ENCODE results near the gene BAZ2B.
A peak's percentile ranks its signal among the peaks of the same experiment; 100 is the strongest.

Gene BAZ2B

GRCh38 chr2:159614534-159615366 lies 1.6 kb downstream of the BAZ2B start:
- Histone ChIP-seq H3K27ac (ENCODE audit: low read length) (peak overlapping the region; percentile 98), H3K9me3 (ENCODE audit: control insufficient read depth in 1 of 2, low read length in 2 of 2) (no peaks in the 10 kb centered on the region), H3K27me3 (ENCODE audit: low read depth, low read length) (no peaks in the 10 kb centered on the region), H3K4me3 (ENCODE audit: low read depth in 1 of 2, low read length in 2 of 2) (peak overlapping the region; percentile 86 to 93), H3K36me3 (ENCODE audit: control insufficient read depth in 1 of 2, insufficient read depth in 2 of 2, low read length in 2 of 2) (peaks cover 0 to 15% of the 10 kb centered on the region in 2 donors), H3K4me1 (ENCODE audit: control insufficient read depth in 1 of 2, insufficient read depth in 2 of 2, low read length in 2 of 2) (peaks cover under 1 to 19% of the 10 kb centered on the region in 2 donors)

DNA sequence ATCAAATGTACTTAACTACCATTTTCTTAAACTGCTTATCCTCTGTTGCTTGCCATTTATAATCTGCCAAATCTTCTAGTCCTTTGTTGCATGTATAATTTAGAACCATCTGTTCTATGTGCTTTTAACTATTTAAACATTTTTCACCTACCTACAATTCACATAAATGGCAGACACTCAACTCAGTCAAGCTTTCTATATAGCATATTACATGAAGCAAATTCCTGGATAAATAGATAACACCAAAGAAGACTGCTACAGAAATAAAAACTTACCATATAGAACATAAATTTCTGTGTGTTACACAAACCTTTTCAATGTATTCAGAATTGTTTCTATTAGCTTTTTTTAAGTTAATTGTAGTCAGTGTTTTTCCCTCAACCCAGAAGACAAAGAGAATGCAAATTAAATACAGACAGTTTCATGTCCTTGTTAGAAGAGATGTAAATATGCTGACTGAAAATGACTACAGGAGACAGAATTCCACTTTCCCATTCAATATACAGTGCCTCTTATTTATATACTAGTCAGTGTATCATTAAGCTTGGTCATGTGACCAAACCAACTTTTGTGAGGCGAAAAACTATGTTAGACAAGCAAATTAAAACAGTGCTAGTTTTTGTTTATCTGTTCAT lies 2.6 kb downstream of the BAZ2B start:
- Histone ChIP-seq H3K27me3 (ENCODE audit: low read depth, low read length) (no peaks in the 10 kb centered on the region), H3K4me3 (ENCODE audit: low read depth in 1 of 2, low read length in 2 of 2) (peak overlapping the region; percentile 86 to 93), H3K27ac (ENCODE audit: low read length) (peak overlapping the region; percentile 98), H3K36me3 (ENCODE audit: control insufficient read depth in 1 of 2, insufficient read depth in 2 of 2, low read length in 2 of 2) (peaks cover 0 to 15% of the 10 kb centered on the region in 2 donors), H3K9me3 (ENCODE audit: control insufficient read depth in 1 of 2, low read length in 2 of 2) (no peaks in the 10 kb centered on the region), H3K4me1 (ENCODE audit: control insufficient read depth in 1 of 2, insufficient read depth in 2 of 2, low read length in 2 of 2) (peaks cover 0 to 24% of the 10 kb centered on the region in 2 donors)

DNA sequence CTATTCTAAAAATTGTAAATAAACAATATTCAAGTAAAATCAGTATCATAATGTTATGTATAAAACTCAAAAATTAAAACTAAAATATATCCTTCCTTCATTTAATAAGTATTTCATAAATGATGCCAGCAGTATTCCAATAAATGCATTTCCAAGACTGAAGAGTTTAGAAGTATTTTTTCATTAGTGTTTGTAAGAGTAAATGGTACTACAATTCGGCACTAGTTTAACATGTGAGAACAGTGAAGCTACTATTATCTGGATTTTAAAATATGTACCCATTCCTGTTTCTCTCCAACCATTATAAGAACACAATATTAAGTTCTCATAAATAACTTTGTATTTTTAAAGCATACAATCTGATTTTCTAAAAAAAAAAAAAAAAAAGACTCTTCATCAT lies 3.3 kb downstream of the BAZ2B start:
- Histone ChIP-seq H3K4me3 (ENCODE audit: low read depth in 1 of 2, low read length in 2 of 2) (peak overlapping the region; percentile 86 to 93), H3K9me3 (ENCODE audit: control insufficient read depth in 1 of 2, low read length in 2 of 2) (no peaks in the 10 kb centered on the region), H3K36me3 (ENCODE audit: control insufficient read depth in 1 of 2, insufficient read depth in 2 of 2, low read length in 2 of 2) (peaks cover 0 to 15% of the 10 kb centered on the region in 2 donors), H3K27ac (ENCODE audit: low read length) (peak overlapping the region; percentile 98), H3K27me3 (ENCODE audit: low read depth, low read length) (no peaks in the 10 kb centered on the region), H3K4me1 (ENCODE audit: control insufficient read depth in 1 of 2, insufficient read depth in 2 of 2, low read length in 2 of 2) (peaks cover 0 to 26% of the 10 kb centered on the region in 2 donors)

DNA sequence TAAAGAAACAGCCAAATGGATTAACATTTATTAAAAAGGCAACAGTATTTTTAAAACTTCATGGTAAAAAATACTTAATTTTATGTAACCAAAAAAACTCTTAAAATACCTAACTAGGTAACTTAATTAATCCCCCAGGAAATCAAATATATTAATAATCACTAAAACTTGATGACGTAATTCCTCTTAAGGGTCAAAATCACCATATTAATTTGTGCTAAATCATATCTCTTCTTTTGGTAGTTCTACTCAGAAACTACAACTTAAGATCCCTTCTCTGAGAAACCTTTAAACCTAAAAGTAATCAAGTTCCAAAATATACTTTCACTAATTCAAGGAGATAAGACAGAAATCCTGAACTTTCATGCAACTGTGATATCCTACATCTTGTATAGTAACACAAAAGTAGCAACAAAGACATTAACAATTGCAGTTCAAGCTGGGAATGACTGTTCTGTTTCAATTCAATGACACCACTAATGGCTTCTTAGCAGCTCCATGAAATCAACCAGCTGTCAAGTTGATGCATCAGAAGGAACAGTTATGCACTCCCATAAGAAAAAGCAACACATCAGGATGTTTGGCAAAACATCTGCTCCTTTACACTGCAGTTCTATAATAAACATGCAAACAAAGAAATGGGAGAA lies 4.0 kb downstream of the BAZ2B start:
- Histone ChIP-seq H3K4me3 (ENCODE audit: low read depth in 1 of 2, low read length in 2 of 2) (peak overlapping the region; percentile 86 to 93), H3K4me1 (ENCODE audit: control insufficient read depth in 1 of 2, insufficient read depth in 2 of 2, low read length in 2 of 2) (peaks cover 0 to 20% of the 10 kb centered on the region in 2 donors), H3K36me3 (ENCODE audit: control insufficient read depth in 1 of 2, insufficient read depth in 2 of 2, low read length in 2 of 2) (peaks cover 0 to 15% of the 10 kb centered on the region in 2 donors), H3K9me3 (ENCODE audit: control insufficient read depth in 1 of 2, low read length in 2 of 2) (no peaks in the 10 kb centered on the region), H3K27me3 (ENCODE audit: low read depth, low read length) (no peaks in the 10 kb centered on the region), H3K27ac (ENCODE audit: low read length) (peak overlapping the region; percentile 83)

DNA sequence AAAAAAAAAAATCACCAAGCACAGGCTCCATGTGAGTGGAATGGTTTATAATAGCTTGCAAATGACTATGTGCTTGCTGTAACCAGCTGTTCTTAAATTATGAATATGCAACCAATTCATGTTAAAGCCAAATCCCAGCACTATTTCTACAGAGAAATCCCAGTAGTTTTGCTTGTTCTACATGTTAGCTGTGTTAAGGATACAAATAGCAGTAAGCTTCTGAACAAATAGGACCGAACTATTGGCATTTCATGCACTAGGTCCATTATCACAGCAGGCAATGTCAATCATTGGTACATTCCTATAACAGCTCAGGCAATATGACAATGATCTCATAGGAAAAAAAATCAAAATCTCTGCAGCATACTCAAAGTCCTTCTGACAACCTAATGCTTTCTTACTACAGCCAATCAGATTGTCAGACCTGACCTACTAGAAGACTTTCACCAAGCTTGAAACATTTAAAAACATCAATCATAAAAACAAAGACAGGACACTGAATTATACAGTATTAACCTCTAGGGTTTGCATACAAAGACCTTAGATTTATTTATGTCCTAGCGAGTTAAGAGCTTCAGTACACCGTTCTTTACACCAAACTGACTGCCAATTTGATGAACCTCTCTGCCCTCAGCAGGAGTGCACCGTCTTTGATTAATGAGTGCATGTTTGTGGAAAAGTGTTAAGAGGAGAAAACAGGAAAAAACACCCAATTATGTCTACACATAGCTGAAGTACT lies 6.4 kb downstream of the BAZ2B start:
- Histone ChIP-seq H3K9me3 (ENCODE audit: control insufficient read depth in 1 of 2, low read length in 2 of 2) (no peaks in the 10 kb centered on the region), H3K27me3 (ENCODE audit: low read depth, low read length) (no peaks in the 10 kb centered on the region), H3K27ac (ENCODE audit: low read length) (peak overlapping the region; percentile 19), H3K4me1 (ENCODE audit: control insufficient read depth in 1 of 2, insufficient read depth in 2 of 2, low read length in 2 of 2) (peaks cover 0 to 37% of the 10 kb centered on the region in 2 donors), H3K4me3 (ENCODE audit: low read depth in 1 of 2, low read length in 2 of 2) (no peak overlapping the region), H3K36me3 (ENCODE audit: control insufficient read depth in 1 of 2, insufficient read depth in 2 of 2, low read length in 2 of 2) (peaks cover 0 to 3% of the 10 kb centered on the region in 2 donors)

GRCh38 chr2:159608723-159609308 lies 7.5 kb downstream of the BAZ2B start:
- Histone ChIP-seq H3K27ac (ENCODE audit: low read length) (no peak overlapping the region), H3K27me3 (ENCODE audit: low read depth, low read length) (no peaks in the 10 kb centered on the region), H3K4me3 (ENCODE audit: low read depth in 1 of 2, low read length in 2 of 2) (no peak overlapping the region), H3K36me3 (ENCODE audit: control insufficient read depth in 1 of 2, insufficient read depth in 2 of 2, low read length in 2 of 2) (no peaks in the 10 kb centered on the region), H3K9me3 (ENCODE audit: control insufficient read depth in 1 of 2, low read length in 2 of 2) (no peaks in the 10 kb centered on the region), H3K4me1 (ENCODE audit: control insufficient read depth in 1 of 2, insufficient read depth in 2 of 2, low read length in 2 of 2) (peaks cover 0 to 39% of the 10 kb centered on the region in 2 donors)

GRCh38 chr2:159608108-159608507 lies 8.2 kb downstream of the BAZ2B start:
- Histone ChIP-seq H3K36me3 (ENCODE audit: control insufficient read depth in 1 of 2, insufficient read depth in 2 of 2, low read length in 2 of 2) (no peaks in the 10 kb centered on the region), H3K9me3 (ENCODE audit: control insufficient read depth in 1 of 2, low read length in 2 of 2) (no peaks in the 10 kb centered on the region), H3K27ac (ENCODE audit: low read length) (no peak overlapping the region), H3K27me3 (ENCODE audit: low read depth, low read length) (no peaks in the 10 kb centered on the region), H3K4me1 (ENCODE audit: control insufficient read depth in 1 of 2, insufficient read depth in 2 of 2, low read length in 2 of 2) (peaks cover 0 to 39% of the 10 kb centered on the region in 2 donors), H3K4me3 (ENCODE audit: low read depth in 1 of 2, low read length in 2 of 2) (no peak overlapping the region)

GRCh38 chr2:159606287-159606686 lies 10.1 kb downstream of the BAZ2B start:
- H3K27me3 ChIP-seq (ENCODE audit: low read depth, low read length) = no peaks in the 10 kb centered on the region
- no peaks in the 10 kb centered on the region for H3K36me3 ChIP-seq (ENCODE audit: control insufficient read depth in 1 of 2, insufficient read depth in 2 of 2, low read length in 2 of 2)
- H3K27ac ChIP-seq (ENCODE audit: low read length) = peak overlapping the region; percentile 24
- no peaks in the 10 kb centered on the region for H3K9me3 ChIP-seq (ENCODE audit: control insufficient read depth in 1 of 2, low read length in 2 of 2)
- no peak overlapping the region for H3K4me3 ChIP-seq (ENCODE audit: low read depth in 1 of 2, low read length in 2 of 2)
- peaks cover 0 to 39% of the 10 kb centered on the region in 2 donors for H3K4me1 ChIP-seq (ENCODE audit: control insufficient read depth in 1 of 2, insufficient read depth in 2 of 2, low read length in 2 of 2)

GRCh38 chr2:159605441-159606178 lies 10.7 kb downstream of the BAZ2B start:
- peaks cover 0 to 39% of the 10 kb centered on the region in 2 donors for H3K4me1 ChIP-seq (ENCODE audit: control insufficient read depth in 1 of 2, insufficient read depth in 2 of 2, low read length in 2 of 2)
- peak overlapping the region; percentile 24 for H3K27ac ChIP-seq (ENCODE audit: low read length)
- no peaks in the 10 kb centered on the region for H3K36me3 ChIP-seq (ENCODE audit: control insufficient read depth in 1 of 2, insufficient read depth in 2 of 2, low read length in 2 of 2)
- no peaks in the 10 kb centered on the region for H3K9me3 ChIP-seq (ENCODE audit: control insufficient read depth in 1 of 2, low read length in 2 of 2)
- no peak overlapping the region for H3K4me3 ChIP-seq (ENCODE audit: low read depth in 1 of 2, low read length in 2 of 2)
- H3K27me3 ChIP-seq (ENCODE audit: low read depth, low read length) = no peaks in the 10 kb centered on the region

DNA sequence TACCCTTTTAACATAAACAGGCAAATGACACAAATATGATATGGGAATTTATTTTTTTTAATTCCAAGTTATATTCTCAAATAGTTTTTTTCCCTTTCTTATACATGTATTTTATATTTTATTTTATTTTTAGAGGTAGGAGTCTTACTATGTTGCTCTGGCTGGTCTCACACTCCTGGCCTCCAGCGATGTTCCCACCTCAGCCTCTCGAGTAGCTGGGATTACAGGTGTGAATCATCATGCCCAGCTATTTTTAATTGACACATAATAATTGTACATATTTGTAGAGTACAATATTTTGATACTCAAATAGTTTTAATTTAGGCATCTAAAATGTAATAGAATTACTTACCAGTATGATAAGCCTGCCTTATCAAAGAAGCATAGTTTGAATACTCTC lies 12.2 kb downstream of the BAZ2B start:
- no peaks in the 10 kb centered on the region for H3K36me3 ChIP-seq (ENCODE audit: control insufficient read depth in 1 of 2, insufficient read depth in 2 of 2, low read length in 2 of 2)
- H3K27ac ChIP-seq (ENCODE audit: low read length) = no peak overlapping the region
- H3K4me1 ChIP-seq (ENCODE audit: control insufficient read depth in 1 of 2, insufficient read depth in 2 of 2, low read length in 2 of 2) = peaks cover 0 to 30% of the 10 kb centered on the region in 2 donors
- no peak overlapping the region for H3K4me3 ChIP-seq (ENCODE audit: low read depth in 1 of 2, low read length in 2 of 2)
- H3K27me3 ChIP-seq (ENCODE audit: low read depth, low read length) = no peaks in the 10 kb centered on the region
- H3K9me3 ChIP-seq (ENCODE audit: control insufficient read depth in 1 of 2, low read length in 2 of 2) = no peaks in the 10 kb centered on the region
